ENCODE measurements around the gene TNFSF12.

TNFSF12 gene, protein sequence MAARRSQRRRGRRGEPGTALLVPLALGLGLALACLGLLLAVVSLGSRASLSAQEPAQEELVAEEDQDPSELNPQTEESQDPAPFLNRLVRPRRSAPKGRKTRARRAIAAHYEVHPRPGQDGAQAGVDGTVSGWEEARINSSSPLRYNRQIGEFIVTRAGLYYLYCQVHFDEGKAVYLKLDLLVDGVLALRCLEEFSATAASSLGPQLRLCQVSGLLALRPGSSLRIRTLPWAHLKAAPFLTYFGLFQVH

DNA sequence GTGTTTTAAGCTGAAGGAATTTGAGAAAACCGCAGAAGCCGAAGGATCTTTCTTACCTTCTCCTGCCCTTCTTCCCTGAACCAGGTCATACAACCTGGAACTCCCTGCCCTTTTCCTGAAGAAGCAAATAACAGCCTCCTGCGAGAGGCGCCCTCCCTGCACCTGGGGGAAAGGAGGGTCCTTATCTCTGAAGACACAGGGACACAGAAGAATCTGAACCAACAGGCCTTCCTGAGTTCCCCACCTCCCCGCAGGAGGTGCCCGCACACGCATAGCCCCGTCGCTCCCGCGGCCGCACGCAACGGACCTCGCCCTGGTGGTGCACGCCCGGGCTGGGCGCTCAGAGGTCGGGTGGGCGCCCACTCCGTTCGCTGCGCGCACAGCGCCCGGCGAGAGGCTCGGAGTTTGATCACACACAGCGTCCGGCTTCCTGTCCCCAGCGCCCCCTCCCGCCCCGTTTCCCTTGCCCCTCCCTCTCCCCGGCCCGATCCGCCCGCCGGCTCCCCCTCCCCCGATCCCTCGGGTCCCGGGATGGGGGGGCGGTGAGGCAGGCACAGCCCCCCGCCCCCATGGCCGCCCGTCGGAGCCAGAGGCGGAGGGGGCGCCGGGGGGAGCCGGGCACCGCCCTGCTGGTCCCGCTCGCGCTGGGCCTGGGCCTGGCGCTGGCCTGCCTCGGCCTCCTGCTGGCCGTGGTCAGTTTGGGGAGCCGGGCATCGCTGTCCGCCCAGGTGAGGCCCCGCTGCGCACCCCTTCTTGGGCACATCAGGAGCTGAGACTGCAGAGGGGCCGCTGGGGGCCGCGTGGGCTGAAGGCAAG lies at the start of gene TNFSF12:
TSS of gene TNFSF12 (plus strand) at position 474 of the 816 bp plus-strand sequence. CDS start at position 570, 96 bp downstream.
- no peak for DNase-seq (ENCODE audit: low spot score)

DNA sequence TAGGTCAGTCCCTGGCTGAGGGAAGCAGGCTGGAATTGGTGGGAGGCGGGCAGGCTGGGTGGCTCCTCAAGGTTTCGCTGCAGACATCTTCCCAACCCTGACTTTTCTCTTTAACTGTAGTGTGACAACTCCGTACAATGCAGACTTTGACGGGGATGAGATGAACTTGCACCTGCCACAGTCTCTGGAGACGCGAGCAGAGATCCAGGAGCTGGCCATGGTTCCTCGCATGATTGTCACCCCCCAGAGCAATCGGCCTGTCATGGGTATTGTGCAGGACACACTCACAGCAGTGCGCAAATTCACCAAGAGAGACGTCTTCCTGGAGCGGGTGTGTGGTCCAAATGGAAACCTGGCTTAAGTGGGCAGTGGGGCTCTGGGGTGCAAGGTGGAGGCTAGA lies 49.7 kb upstream of the TNFSF12 start:
- no peak for DNase-seq (ENCODE audit: low spot score)

DNA sequence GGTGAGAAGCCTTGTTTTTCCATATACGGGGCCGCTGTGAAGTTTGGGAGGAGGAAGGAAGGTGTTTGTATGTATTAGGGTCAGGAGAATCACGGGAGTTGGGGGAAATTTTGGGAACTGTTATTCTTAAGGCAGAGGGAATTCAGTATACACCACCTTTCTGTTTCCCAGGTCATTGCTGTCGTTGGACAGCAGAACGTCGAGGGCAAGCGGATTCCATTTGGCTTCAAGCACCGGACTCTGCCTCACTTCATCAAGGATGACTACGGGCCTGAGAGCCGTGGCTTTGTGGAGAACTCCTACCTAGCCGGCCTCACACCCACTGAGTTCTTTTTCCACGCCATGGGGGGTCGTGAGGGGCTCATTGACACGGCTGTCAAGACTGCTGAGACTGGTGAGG lies 47.1 kb upstream of the TNFSF12 start:
- no peak for DNase-seq (ENCODE audit: low spot score)

DNA sequence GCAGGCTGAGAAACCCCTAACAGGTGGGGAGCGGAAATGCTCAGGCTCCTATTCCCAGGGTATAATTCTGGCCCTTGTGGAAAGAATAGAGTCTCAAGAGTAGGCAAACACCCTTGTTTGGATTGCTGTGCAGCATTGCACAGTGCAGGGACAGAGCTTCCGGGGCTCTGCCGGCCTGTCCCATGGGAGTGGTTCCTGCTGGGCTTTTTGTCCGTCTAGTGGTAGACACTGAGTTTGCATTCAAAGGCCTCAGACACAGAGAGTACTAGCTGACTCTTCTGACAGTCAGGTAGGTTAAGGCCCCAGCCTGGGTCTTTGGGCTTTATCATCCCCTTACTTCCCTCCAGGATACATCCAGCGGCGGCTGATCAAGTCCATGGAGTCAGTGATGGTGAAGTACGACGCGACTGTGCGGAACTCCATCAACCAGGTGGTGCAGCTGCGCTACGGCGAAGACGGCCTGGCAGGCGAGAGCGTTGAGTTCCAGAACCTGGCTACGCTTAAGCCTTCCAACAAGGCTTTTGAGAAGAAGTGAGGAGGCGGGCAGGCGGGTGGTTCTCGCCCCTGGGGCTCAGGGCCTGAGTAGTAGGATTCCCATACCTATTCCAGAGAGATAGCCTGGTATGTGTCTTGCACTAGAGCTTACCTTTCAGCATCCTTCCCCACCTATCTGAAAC lies 46.5 kb upstream of the TNFSF12 start:
- DNase-seq (ENCODE audit: low spot score) = no peak

DNA sequence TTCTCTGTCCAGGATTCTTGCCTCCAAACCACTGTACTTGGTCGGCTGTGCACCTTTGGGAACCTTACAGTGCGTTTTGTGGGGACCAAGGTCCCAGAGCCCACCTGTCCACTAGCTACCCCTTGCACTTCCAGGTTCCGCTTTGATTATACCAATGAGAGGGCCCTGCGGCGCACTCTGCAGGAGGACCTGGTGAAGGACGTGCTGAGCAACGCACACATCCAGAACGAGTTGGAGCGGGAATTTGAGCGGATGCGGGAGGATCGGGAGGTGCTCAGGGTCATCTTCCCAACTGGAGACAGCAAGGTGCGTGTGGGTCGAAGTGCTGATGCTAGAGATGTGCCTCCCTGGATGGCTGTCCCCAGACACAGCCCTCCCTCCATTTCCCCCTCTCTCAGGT lies 45.9 kb upstream of the TNFSF12 start:
- DNase-seq (ENCODE audit: low spot score) = no peak

DNA sequence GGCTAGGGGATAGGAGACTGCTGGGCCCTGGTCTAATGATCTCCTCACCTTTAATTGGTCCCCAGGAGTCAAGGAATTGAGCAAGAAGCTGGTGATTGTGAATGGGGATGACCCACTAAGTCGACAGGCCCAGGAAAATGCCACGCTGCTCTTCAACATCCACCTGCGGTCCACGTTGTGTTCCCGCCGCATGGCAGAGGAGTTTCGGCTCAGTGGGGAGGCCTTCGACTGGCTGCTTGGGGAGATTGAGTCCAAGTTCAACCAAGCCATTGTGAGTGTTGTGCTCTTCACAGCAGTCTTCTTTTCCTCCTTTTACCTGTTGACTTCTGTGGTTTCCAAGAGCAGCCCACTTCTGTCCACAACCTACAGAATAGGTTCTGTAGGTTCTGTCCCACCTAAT lies 45.3 kb upstream of the TNFSF12 start:
- no peak for DNase-seq (ENCODE audit: low spot score)

DNA sequence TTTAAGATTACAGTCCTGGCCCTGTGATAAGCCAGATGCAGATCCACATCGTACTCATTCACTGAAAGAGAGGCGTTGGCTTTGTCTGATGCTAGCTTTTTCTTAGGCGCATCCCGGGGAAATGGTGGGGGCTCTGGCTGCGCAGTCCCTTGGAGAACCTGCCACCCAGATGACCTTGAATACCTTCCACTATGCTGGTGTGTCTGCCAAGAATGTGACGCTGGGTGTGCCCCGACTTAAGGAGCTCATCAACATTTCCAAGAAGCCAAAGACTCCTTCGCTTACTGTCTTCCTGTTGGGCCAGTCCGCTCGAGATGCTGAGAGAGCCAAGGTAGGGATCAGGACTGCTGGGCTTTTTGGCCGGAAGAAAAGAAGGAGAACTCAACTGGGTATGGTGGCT lies 40.7 kb upstream of the TNFSF12 start:
- DNase-seq (ENCODE audit: low spot score) = no peak

DNA sequence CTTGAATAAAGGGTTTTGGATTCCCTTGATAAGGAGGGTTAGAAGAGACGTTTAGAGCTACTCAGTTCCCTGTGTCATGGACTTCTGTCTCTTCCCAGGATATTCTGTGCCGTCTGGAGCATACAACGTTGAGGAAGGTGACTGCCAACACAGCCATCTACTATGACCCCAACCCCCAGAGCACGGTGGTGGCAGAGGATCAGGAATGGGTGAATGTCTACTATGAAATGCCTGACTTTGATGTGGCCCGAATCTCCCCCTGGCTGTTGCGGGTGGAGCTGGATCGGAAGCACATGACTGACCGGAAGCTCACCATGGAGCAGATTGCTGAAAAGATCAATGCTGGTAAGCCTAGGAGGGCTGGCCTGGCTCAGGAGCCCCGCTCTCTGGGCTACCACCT lies 40.0 kb upstream of the TNFSF12 start:
- no peak for DNase-seq (ENCODE audit: low spot score)

DNA sequence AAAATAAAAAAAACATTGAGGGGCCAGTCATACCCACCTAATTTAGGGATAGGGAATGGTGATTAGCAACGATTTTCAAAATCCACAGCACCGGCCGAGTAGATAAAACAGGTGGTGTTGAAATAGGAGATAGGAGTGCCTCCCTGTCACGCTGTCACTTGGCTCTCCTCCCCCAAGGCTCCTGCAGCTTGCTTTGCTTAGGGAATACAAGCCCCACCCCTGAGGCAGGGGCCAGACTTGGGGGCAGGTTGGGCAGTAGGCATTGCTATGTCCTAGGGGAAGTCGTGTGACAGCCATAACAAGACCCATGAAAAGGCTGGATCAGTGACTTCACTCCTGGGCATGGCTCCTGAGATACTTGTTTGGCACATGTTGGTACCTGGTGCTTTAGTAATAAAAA lies 38.9 kb upstream of the TNFSF12 start:
- no peak for DNase-seq (ENCODE audit: low spot score)

DNA sequence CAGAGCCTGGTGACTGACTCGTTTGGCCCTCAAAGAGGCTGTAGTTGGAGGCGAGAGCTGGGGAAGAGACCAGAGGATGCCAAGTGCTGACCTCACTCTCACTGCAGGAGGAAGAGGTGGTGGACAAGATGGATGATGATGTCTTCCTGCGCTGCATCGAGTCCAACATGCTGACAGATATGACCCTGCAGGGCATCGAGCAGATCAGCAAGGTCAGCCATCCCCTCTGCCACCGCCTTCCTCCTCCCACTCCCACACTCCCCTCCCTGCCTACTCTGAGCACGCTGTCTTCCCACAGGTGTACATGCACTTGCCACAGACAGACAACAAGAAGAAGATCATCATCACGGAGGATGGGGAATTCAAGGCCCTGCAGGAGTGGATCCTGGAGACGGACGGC lies 37.8 kb upstream of the TNFSF12 start:
- no peak for DNase-seq (ENCODE audit: low spot score)

DNA sequence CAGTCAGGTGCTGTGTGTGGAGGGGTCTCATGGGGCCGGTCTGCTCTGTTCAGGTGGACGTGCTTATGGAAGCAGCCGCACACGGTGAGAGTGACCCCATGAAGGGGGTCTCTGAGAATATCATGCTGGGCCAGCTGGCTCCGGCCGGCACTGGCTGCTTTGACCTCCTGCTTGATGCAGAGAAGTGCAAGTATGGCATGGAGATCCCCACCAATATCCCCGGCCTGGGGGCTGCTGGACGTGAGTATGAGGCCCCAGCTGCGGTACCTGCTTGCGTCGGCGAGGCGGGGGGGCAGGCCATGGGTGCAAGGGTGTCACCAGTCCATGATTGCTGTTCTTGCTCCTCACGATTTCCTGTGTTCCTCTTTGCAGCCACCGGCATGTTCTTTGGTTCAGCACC lies 36.8 kb upstream of the TNFSF12 start:
- DNase-seq (ENCODE audit: low spot score) = no peak

DNA sequence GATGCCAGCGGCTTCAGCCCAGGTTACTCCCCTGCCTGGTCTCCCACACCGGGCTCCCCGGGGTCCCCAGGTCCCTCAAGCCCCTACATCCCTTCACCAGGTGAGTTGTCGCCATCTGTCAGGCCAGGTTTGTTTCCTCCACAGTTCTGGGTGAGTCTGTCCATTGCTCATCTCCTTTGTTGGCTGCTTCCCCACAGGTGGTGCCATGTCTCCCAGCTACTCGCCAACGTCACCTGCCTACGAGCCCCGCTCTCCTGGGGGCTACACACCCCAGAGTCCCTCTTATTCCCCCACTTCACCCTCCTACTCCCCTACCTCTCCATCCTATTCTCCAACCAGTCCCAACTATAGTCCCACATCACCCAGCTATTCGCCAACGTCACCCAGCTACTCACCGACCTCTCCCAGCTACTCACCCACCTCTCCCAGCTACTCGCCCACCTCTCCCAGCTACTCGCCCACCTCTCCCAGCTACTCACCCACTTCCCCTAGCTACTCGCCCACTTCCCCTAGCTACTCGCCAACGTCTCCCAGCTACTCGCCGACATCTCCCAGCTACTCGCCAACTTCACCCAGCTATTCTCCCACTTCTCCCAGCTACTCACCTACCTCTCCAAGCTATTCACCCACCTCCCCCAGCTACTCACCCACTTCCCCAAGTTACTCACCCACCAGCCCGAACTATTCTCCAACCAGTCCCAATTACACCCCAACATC lies 35.9 kb upstream of the TNFSF12 start:
- no peak for DNase-seq (ENCODE audit: low spot score)

DNA sequence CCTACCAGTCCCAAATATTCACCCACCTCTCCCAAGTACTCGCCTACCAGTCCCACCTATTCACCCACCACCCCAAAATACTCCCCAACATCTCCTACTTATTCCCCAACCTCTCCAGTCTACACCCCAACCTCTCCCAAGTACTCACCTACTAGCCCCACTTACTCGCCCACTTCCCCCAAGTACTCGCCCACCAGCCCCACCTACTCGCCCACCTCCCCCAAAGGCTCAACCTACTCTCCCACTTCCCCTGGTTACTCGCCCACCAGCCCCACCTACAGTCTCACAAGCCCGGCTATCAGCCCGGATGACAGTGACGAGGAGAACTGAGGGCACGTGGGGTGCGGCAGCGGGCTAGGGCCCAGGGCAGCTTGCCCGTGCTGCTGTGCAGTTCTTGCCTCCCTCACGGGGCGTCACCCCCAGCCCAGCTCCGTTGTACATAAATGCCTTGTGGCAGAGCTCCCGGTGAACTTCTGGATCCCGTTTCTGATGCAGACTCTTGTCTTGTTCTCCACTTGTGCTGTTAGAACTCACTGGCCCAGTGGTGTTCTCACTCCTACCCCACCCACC lies 34.9 kb upstream of the TNFSF12 start:
- DNase-seq (ENCODE audit: low spot score) = no peak

DNA sequence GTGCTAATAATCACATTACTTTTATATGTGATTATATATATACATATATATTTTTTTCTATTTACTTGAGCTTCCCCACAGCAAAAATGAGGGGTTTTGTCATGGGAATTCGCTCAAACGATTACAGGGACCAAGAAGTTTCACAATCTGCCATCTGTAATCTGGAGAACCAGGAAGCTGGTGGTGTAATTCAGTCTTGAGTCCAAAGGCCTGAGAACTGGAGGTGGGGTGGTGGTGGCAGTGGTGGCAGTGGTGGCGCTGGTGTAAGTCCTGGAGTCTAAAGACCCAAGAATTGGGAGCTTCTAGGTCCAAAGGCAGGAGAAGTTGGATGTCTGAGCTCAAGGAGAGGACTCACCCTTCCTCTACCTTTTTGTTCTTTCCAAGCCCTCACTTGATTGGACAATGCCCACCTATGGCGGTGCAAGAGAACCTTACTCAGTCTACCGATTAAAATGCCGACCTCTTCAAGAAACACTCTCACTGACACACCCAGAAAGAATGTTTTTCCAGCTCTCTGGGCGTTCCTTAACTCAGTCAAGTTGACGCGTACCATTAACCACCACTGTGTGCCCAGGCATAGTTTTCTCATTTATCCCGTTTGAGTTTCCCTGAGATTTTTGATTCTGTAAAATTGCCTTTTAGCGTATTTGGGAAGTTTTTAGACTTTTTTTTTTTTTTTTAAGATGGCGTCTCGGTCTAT lies 32.8 kb upstream of the TNFSF12 start:
- DNase-seq (ENCODE audit: low spot score) = no peak

DNA sequence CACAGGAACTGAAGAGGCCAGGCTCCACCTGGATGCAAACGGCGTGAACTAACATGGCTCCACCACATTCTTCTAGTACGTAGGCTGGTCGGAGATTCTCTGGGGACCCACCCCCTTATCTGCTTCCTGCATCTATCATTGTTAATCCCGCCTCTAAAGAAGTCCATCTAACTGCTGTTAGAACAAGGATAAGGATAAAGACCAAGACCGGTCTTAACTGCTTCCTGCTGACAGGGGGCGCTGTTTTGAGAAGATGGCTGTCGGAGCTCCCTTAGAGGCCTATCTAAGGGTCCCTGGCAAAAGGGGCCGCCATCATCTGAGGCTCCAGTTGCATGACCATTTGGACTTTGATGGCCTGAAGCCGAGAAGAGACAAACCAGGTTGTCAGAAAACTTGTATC lies 25.8 kb upstream of the TNFSF12 start:
- no peak for DNase-seq (ENCODE audit: low spot score)

DNA sequence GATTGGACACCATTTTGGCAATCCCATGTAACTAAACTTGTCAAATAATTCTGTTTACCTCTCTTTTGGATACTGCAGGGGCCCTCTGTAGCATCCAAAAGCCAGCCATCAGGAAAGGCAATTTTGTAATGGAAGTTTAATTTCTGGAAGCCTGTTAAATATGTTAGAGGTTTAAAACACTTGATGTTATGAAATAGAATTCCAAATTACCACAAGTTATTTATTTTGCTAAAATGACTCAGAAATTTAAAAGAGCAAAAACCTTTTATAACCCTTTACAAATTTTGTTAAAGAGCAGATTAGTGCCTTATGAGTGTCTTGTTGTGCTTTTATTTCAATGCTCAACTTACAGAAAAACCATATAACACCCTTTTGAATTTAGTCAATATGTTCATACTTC lies 20.0 kb upstream of the TNFSF12 start:
- DNase-seq (ENCODE audit: low spot score) = no peak

DNA sequence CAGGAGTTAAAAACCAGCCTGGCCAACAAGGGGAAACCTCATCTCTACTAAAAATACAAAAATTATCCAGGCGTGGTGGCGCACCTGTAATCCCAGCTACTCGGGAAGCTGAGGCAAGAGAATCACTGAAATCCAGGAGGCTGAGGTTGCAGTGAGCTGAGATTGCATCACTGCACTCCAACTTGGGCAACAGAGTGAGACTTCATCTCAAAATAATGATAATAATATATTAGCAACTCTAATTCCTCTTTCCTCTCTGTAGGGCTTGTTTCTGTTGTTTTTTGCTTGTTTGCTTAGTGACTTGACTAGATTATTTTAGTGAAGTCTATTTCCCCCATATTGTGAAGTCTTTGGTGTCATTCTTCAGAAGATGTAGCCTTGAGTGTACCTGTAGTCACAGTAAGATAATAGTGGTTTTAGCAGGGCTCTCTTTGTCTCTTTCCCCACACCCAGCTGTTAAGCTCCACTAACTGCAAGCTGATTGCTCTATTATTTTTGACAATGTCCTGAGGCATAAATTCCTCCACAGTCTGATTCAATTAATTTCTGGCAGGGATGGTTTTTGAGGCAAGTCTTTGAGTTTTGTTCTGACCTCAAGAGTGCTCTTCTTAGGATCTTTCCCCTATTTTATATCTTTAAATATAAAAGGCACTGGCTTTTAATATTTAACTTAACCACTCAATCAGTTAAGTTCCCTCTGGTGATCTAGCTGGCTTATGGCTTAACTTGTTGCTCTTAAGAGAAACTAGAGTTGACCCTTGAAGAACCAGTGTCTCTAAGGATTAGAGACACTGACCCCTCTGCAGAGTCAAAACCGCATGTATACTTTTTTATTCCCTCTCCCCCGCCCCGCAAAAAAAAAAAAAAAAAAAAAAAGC lies 18.6 kb upstream of the TNFSF12 start:
- DNase-seq (ENCODE audit: low spot score) = no peak

DNA sequence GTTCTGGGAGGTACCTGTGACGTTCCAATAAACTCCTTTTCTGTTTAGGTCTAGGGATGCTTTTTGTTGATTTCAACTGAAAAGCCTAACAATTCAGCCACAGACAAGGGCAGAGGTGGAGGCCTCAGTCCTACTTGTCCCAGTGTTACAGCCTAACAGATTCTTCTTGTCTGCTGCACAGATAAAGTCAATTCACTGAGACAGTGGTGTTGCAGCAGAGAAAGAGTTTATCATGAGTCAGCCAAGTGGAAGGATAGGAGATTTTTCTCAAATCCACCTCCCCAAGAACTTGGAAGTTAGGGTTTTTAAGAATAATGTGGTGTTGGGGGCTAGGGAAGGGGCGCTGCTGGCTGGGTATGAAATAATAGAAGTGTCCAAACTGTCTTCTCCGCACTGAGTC lies 10.8 kb upstream of the TNFSF12 start:
- DNase-seq (ENCODE audit: low spot score) = no peak

DNA sequence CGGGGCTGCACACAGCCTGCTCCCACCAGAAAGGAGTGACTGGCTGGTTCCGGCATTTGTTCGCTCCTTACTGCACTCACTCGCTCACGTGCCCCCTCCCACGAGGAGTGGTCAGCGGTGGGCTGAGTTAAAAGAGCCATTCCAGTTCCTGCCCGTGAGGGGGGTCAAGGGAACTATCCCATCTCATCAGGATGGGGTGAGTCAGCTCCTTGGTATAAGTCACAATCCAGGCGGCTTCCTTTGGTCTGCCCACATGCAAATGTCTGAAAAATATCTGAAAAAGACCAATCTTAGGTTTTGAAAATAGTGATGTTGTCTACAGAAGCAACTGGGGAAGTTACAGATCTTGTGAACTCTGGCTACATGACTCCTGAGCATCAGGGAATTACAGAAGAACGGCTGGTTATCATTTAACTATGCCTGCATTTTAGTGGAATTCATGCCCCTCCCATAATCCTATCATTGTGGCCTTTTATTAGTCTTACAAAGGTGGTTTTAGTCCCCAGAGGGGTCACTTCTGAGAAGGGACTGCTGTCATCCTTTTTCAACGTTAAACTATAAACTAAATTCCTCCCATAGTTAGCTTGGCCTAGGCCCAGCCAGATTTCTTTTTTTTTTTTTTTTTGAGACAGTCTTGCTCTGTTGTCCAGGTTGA lies 9.8 kb upstream of the TNFSF12 start:
- DNase-seq (ENCODE audit: low spot score) = no peak

DNA sequence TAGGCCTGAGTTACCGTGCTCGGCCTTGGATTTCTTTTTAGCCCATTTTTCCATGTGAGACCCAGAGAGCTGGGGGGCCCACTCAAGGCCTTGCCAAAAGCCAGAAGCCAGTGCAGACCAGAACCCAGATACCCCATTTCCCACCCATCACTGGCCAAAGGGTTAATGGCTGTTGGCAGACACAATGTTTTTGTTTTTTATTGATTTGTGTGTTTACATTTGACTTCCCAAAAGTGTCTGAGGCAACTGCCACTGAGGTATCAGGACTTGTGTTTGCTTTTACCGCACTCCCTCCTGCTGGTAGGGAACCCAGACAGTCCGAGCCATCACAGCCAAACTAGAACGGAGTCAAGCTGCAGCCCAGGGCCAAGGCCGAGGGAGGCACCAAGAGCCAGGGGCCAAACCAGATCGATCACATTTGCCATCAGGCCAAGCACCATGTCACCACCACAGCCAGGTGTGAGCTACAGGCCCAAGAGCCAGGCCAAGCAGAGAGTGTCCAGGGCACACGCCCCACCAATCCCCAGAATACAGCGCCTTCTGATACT lies 7.7 kb upstream of the TNFSF12 start:
- no peak for DNase-seq (ENCODE audit: low spot score)
